ENCODE results near the gene ZNF564.

DNA sequence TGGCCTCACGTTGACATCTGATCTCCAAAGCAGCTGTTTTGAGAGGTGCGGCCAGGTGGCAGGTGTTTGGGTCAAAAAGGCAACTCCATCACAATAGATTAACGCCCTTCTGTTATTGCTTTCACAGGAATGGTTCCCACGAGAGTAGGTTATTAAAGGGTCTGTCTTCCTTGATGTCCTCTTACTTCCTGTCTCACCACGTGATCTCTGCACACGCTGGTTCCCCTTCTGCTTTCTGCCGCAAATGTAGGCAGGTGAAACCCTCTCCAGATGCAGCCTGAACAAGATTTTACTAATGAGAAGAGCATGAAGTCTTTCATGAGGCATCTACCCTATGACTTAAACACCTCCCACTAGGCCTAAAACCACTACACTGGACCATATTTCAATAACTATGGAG lies 22.8 kb upstream of the ZNF564 start:
- TF ChIP-seq CTCF (IDR thresholded peaks at IDR 0.05; ENCODE audit: insufficient read depth, low read depth, low read length), result no peak
- TF ChIP-seq EZH2 (IDR thresholded peaks at IDR 0.05; ENCODE audit: insufficient read depth, low read length), result no peak
